Measurements from ENCODE around the gene RAB40B.

DNA sequence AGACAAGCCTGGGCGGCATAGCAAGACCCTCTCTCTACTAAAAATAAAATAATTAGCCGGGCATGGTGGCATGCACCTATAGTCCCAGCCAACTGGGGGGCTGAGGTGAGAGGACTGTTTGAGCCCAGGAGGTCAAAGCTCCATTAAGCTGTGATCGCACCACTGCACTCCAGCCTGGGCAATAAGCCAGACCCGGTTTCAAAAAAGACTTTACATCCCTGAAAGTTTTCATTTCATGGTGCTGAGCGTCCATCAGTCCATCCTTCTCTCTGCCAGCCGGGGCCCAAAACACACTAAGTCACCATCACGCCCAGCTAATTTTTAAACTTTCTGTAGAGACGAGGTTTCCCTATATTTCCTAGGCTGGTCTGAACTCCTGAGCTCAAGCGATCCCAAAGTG, 10.6 kb downstream of the RAB40B start:
- no peak for TF ChIP-seq EZH2phosphoT487 (IDR thresholded peaks at IDR 0.05; ENCODE audit: borderline replicate concordance, low read depth, low read length)
- TF ChIP-seq, protein P1, sequence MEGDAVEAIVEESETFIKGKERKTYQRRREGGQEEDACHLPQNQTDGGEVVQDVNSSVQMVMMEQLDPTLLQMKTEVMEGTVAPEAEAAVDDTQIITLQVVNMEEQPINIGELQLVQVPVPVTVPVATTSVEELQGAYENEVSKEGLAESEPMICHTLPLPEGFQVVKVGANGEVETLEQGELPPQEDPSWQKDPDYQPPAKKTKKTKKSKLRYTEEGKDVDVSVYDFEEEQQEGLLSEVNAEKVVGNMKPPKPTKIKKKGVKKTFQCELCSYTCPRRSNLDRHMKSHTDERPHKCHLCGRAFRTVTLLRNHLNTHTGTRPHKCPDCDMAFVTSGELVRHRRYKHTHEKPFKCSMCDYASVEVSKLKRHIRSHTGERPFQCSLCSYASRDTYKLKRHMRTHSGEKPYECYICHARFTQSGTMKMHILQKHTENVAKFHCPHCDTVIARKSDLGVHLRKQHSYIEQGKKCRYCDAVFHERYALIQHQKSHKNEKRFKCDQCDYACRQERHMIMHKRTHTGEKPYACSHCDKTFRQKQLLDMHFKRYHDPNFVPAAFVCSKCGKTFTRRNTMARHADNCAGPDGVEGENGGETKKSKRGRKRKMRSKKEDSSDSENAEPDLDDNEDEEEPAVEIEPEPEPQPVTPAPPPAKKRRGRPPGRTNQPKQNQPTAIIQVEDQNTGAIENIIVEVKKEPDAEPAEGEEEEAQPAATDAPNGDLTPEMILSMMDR (conservative IDR thresholded peaks at IDR 0.05; ENCODE audit: low read length) = no peak

Data from OCI-LY7 (cell line).